GM23338 (cell line): ENCODE data around the gene OR51D1.

ENCODE experiments used
- CREB1 ChIP-seq: fragments of 250-450 bp; sonication (Bioruptor Pico); IDR thresholded peaks from 2 replicates; pipeline ENCODE4 v1.5.0; 2020; ENCODE audit warnings: low read depth, mild to moderate bottlenecking, moderate library complexity
- EZH2 ChIP-seq: fragments of 200-600 bp; sonication (generic); IDR thresholded peaks from one replicate; pipeline ENCODE4 v1.8.0; 2017; ENCODE audit warnings: antibody characterized with exemption, mild to moderate bottlenecking, low read depth; ENCODE audit not compliant: unreplicated experiment
- EZH2phosphoT487 ChIP-seq: fragments of 200-600 bp; sonication (generic); IDR thresholded peaks from one replicate; pipeline ENCODE4 v1.8.1; 2018; ENCODE audit warnings: antibody characterized with exemption; ENCODE audit not compliant: unreplicated experiment
- JUNB ChIP-seq: IDR thresholded peaks from one replicate; pipeline ENCODE4 v1.6.1; 2016; ENCODE audit warnings: antibody characterized with exemption; ENCODE audit not compliant: unreplicated experiment
- NANOG ChIP-seq: IDR thresholded peaks from 2 replicates; pipeline ENCODE4 v1.6.1; 2016; ENCODE audit warnings: antibody characterized with exemption, borderline replicate concordance
- POLR2AphosphoS5 ChIP-seq: IDR thresholded peaks from 2 replicates; pipeline ENCODE4 v1.6.1; 2016; ENCODE audit warnings: antibody characterized with exemption, low read depth
- TF ChIP-seq, protein P1 (sequence below), 2 experiments: fragments of 200-600 bp in 1 of 2; sonication (generic) in 1 of 2; conservative IDR thresholded peaks; 2 replicates each; pipeline versions ENCODE4 v1.5.1 to v1.6.1; 2016 to 2017; ENCODE audit warnings: antibody characterized with exemption in 2 of 2, low read depth in 2 of 2, mild to moderate bottlenecking in 2 of 2, moderate library complexity in 1 of 2
- TF ChIP-seq, protein P2 (sequence below): IDR thresholded peaks from one replicate; pipeline ENCODE4 v1.6.1; 2018; ENCODE audit warnings: antibody characterized with exemption; ENCODE audit not compliant: unreplicated experiment
- TF ChIP-seq, protein P3 (sequence below): IDR thresholded peaks from 2 replicates; pipeline ENCODE4 v1.6.1; 2016; ENCODE audit warnings: antibody characterized with exemption

DNA sequence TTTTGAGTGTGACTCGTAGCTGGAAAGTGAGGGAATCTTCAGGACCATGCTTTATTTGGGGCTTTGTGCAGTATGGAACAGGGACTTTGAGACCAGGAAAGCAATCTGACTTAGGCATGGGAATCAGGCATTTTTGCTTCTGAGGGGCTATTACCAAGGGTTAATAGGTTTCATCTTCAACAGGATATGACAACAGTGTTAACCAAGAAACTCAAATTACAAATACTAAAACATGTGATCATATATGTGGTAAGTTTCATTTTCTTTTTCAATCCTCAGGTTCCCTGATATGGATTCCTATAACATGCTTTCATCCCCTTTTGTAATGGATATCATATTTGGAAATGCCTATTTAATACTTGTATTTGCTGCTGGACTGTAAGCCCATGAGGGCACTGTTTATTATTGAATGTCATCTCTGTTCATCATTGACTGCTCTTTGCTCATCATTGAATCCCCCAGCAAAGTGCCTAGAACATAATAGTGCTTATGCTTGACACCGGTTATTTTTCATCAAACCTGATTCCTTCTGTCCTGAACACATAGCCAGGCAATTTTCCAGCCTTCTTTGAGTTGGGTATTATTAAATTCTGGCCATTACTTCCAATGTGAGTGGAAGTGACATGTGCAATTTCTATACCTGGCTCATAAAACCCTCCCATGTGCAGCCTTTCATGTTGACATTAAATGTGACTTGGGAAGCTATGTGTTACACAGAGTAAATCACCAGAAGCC is 17.5 kb downstream of the OR51D1 start:
- TF ChIP-seq, protein P1, sequence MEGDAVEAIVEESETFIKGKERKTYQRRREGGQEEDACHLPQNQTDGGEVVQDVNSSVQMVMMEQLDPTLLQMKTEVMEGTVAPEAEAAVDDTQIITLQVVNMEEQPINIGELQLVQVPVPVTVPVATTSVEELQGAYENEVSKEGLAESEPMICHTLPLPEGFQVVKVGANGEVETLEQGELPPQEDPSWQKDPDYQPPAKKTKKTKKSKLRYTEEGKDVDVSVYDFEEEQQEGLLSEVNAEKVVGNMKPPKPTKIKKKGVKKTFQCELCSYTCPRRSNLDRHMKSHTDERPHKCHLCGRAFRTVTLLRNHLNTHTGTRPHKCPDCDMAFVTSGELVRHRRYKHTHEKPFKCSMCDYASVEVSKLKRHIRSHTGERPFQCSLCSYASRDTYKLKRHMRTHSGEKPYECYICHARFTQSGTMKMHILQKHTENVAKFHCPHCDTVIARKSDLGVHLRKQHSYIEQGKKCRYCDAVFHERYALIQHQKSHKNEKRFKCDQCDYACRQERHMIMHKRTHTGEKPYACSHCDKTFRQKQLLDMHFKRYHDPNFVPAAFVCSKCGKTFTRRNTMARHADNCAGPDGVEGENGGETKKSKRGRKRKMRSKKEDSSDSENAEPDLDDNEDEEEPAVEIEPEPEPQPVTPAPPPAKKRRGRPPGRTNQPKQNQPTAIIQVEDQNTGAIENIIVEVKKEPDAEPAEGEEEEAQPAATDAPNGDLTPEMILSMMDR (conservative IDR thresholded peaks at IDR 0.05; ENCODE audit: low read depth in 2 of 2), result no peak
- no peak for TF ChIP-seq CREB1 (CRISPR knock-in tag)
- TF ChIP-seq EZH2, result no peak
- TF ChIP-seq POLR2AphosphoS5, result no peak
- TF ChIP-seq, protein P2, sequence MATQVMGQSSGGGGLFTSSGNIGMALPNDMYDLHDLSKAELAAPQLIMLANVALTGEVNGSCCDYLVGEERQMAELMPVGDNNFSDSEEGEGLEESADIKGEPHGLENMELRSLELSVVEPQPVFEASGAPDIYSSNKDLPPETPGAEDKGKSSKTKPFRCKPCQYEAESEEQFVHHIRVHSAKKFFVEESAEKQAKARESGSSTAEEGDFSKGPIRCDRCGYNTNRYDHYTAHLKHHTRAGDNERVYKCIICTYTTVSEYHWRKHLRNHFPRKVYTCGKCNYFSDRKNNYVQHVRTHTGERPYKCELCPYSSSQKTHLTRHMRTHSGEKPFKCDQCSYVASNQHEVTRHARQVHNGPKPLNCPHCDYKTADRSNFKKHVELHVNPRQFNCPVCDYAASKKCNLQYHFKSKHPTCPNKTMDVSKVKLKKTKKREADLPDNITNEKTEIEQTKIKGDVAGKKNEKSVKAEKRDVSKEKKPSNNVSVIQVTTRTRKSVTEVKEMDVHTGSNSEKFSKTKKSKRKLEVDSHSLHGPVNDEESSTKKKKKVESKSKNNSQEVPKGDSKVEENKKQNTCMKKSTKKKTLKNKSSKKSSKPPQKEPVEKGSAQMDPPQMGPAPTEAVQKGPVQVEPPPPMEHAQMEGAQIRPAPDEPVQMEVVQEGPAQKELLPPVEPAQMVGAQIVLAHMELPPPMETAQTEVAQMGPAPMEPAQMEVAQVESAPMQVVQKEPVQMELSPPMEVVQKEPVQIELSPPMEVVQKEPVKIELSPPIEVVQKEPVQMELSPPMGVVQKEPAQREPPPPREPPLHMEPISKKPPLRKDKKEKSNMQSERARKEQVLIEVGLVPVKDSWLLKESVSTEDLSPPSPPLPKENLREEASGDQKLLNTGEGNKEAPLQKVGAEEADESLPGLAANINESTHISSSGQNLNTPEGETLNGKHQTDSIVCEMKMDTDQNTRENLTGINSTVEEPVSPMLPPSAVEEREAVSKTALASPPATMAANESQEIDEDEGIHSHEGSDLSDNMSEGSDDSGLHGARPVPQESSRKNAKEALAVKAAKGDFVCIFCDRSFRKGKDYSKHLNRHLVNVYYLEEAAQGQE, result no peak
- TF ChIP-seq EZH2phosphoT487, result no peak
- TF ChIP-seq, protein P3, sequence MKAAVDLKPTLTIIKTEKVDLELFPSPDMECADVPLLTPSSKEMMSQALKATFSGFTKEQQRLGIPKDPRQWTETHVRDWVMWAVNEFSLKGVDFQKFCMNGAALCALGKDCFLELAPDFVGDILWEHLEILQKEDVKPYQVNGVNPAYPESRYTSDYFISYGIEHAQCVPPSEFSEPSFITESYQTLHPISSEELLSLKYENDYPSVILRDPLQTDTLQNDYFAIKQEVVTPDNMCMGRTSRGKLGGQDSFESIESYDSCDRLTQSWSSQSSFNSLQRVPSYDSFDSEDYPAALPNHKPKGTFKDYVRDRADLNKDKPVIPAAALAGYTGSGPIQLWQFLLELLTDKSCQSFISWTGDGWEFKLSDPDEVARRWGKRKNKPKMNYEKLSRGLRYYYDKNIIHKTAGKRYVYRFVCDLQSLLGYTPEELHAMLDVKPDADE, result no peak
- TF ChIP-seq NANOG, result no peak
- no peak for TF ChIP-seq JUNB
